ENCODE data around the gene FTO. TPM values are rescaled to one million over a fixed set of nuclear protein-coding genes. Genes with fewer than 3 reads are reported as not detected.

Gene FTO
- total RNA-seq, 1 donor from 2014 or later: 66.4 TPM

DNA sequence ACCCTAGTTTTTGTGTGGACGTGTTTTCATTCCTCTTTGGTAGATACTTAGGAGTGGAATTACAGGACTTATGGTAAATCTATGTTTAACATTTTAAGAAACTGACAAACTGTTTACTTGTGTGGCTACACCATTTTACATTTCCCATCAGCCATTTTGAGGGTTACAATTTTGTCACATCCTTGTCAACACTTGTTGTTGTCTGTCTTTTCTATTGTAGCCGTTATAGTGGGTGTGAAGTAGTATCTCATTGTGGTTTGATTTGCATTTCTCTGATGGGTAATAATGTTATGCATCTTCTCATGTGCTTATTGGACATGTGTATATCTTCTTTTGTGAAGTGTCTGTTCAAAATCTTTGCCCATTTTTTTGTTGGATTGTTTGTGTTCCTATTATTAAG is 4.5 kb downstream of the FTO start:
- intact Hi-C loops (cut with micrococcal nuclease): no loop called here

GRCh38 chr16:53711390-53711789 is 7.4 kb downstream of the FTO start:
- intact Hi-C loops (cut with micrococcal nuclease): no loop called here

- intact Hi-C loops (cut with micrococcal nuclease): no loop called here
These were observed 8.1 kb downstream of the FTO start for GRCh38 chr16:53712065-53712464.

DNA sequence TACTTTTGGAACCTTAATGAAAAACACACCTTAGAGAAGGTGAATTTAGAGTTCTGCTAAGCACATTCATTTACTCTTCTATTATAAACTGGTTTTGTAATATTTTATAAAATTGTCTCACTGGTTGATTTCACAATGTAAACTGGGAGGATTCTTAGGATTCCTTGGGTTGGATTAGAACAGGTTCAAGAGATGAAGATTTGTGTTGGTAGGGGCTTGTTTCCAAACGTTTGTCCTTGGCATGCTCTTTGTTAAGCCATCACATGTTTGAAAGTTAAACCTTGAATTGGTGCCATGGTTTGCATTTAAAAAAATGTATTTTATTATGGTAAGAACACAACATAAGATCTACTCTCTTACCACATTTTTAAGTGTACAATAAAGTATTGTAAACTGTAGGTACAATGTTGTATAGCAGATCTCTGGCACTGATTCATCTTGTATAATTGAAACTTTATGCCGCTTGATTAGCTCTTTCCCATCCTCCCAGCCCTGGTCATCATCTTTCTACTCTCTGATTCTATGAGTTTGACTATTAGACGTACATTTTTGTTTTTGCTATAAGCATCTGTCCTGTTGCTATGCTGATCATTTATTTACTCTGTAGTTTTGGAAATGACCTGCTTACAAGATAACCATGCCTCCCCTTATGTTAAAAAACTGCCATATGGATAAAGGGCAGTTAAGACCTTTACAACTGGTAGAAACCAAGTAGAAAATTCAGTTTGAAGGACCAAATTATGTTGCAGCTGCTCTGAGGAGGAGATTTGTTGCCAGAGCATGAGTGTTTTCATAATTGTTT is 9.6 kb downstream of the FTO start:
- intact Hi-C loops (cut with micrococcal nuclease): no loop called here

DNA sequence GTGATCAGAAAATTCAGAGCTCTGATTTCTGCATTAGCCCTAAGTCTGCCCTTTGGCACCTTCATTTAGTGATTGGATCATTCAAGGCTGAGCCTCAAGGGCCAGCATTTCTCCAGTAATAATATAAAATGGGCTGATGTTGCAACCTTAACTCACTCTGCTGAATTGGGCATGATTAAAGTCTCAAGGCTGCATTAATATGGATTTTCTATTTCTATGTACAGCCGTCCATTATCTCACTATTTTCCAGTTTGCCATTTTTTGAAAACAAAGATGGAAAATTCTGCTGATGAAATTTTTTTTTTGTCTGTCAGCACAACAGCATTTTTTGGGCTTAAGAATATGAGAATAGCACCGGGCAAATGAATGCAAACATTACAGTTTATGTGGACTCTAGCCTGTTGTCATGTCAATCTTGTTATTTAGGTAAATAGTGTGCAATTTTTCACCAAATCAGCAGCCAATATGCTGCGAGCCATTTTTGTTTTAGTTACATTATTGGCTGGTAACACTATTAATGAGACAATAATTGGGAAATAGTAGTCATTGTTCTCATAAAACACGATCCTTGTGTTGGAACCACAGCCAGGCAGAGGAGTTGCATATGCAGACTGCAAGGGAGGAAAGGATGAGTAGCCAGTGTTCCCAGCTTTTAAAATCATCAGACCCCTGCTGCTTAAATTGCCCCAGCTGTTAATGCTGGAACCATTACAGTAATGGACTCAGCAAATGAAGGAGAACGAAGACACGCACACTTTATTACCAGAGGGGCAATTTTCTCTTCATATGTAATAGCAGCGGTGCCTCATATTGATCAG is 10.5 kb downstream of the FTO start:
- intact Hi-C loops (cut with micrococcal nuclease): no loop called here

GRCh38 chr16:53715023-53715384 is 11.0 kb downstream of the FTO start:
- intact Hi-C loops (cut with micrococcal nuclease): no loop called here

DNA sequence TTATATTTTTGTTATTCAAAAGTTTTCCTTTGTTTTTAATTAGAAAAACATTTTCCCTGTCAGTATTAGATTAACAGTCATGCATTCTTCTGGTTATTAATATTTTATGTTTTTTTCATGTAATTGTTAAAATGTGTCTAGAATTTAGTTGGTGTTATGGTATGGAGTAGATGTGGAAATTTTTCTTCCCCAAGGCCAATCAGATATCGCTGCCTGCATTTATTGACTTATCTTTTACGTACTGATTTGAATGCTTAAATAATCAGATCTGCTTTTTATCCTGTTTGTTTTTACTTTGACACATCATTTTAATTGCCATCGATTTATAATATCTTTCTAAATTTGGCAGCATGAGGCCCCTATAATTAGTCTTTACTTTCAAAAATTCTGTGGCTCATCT is 13.6 kb downstream of the FTO start:
- intact Hi-C loops (cut with micrococcal nuclease): no loop called here

DNA sequence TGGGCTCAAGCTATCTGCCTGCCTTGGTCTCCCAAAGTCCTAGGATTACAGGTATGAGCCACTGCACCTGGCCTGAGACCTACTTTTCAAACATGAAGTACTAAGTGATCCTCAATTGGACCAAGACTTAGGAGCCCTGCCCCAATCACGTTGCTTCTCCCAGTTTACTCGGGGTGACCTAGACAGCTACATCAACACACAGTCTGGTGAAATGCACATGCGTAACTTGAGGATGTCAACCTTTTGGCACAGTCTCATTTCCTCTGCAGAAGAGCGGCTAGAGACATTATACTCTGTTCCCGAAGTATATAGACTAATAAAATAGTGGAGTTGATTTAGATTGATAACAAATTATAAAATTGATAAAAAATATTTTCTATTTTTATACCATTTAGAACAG is 17.1 kb downstream of the FTO start:
- intact Hi-C loops (cut with micrococcal nuclease): no loop called here

DNA sequence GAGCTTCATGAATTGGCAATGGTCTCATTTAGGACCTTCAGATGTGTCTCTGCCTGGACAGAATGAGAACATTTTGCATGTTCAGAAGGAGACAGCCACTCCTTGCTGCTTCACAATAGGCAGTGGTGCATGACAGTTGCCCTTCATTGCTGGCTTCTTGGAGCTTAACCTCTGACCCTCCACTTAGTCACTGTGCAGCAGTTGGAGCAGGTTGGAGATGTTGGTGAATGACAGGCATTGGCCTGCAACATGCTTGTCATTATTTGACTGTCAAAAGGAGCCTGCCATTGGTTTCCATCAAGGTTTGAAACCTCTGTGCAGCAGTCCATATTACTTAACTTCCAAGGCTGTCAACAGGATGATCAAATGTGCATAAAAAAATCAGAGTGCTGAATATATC is 22.7 kb downstream of the FTO start:
- intact Hi-C loops (cut with micrococcal nuclease): no loop called here

- intact Hi-C loops (cut with micrococcal nuclease): no loop called here
These were observed 26.7 kb downstream of the FTO start for GRCh38 chr16:53730693-53731092.

DNA sequence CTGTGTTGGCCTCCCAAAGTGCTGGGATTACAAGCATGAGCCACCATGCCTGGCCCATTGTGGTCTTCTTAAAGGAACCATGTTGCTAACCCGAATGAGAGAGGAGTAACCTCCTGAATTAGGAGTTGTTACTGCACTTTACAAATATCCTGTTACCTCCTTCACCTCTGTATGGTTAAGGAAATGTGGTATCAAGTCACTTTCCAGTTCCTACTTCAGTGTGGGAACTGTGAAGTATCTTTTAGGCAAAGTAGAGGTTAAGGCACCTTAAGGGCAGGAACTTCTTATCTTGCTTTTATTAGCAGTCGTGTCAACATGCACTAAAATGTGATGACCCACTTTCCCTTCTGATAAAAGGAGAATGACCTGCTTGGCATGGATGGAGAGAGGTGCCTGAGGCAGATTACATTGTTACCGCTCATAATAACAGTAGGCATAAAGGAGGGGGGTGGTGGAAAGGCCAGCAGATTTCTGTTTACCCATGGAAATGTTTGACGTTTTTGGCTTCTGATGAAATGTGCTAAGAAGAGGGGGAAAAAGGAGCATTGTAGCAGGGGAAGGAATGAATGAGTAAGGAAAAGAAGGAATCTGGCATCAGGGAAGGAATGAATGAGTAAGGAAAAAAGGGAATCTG is 28.5 kb downstream of the FTO start:
- intact Hi-C loops (cut with micrococcal nuclease): no loop called here

GRCh38 chr16:53734908-53735307 is 31.0 kb downstream of the FTO start:
- intact Hi-C loops (cut with micrococcal nuclease): no loop called here

DNA sequence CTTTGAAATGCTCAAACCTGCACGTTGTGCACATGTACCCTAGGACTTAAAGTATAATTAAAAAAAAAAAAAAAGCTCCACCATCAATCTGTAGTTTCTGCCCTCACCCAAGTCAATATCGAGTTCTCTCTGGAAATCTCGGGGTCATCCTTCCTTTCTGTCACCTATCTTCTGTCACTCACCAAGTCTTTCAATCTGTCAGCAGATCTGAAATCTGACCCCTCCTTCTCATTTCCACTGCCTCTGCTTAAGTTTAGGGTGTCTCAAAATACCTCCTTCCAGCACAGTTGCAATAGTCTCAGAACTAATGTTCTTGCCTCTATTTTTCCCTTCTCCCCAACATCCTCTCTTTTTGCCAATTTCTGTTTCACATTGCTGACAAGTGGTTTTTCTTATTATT is 32.3 kb downstream of the FTO start:
- intact Hi-C loops (cut with micrococcal nuclease): no loop called here

GRCh38 chr16:53737552-53737951 is 33.6 kb downstream of the FTO start:
- intact Hi-C loops (cut with micrococcal nuclease): no loop called here

GRCh38 chr16:53740476-53740875 is 36.5 kb downstream of the FTO start:
- intact Hi-C loops (cut with micrococcal nuclease): no loop called here

- intact Hi-C loops (cut with micrococcal nuclease): no loop called here
These were observed 37.1 kb downstream of the FTO start for GRCh38 chr16:53740933-53741531.

DNA sequence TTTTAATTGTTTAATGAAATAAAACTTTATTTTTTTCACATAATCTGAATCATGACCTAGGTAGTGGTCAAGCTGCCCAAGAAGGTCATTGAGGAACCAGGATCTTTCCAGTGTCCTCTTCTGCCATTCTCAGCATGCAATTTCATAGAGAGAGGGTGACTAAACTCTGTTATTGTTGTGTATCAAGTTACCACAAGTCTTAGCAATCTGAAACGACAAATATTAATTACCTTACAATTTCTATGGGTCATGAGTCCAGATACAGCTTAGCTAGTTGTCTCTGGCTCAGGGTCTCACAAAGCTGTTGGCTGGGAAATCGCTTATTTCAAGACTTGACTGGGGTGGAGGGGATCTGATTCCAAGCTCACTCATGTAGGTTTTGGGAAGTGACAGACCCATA is 37.6 kb downstream of the FTO start:
- intact Hi-C loops (cut with micrococcal nuclease): no loop called here

GRCh38 chr16:53743149-53743566 is 39.2 kb downstream of the FTO start:
- intact Hi-C loops (cut with micrococcal nuclease): no loop called here

DNA sequence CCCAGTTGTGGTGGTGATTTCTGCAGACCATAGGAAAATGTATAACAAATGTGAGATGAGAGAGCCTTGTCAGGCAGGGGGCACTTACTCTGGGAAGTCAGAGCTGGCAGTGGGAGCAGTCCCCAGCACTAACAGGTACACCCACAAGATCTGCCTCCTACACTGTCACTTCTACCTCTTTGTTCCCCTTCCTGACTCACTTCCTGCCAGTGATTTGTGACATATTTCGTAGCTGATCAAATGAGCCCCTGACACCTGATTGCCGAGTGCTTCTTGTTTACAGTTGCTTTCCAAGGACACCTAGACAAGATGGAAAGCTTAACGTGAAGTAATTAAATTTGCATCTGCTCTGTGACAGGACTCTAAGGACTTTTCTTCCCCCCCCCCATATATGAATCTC is 40.5 kb downstream of the FTO start:
- intact Hi-C loops (cut with micrococcal nuclease): no loop called here

DNA sequence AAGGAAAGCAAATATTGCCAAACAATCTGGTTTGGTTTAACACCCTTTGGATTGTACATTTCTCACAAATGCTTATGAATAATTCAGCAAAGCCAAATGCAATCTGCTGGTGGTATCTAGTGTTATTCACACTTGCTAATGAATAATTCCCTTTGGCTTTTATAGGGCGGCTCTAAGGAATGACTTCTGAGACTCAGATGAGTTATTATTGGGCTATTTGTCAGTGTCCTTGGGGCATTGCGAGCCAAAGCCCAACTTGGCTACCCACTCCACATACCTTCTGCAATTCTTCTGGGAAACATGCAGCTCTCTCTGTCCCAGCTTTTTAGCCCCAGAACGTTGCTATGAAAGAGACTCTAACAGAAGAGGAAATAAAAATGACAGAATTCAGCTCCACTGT is 41.1 kb downstream of the FTO start:
- intact Hi-C loops (cut with micrococcal nuclease): no loop called here

DNA sequence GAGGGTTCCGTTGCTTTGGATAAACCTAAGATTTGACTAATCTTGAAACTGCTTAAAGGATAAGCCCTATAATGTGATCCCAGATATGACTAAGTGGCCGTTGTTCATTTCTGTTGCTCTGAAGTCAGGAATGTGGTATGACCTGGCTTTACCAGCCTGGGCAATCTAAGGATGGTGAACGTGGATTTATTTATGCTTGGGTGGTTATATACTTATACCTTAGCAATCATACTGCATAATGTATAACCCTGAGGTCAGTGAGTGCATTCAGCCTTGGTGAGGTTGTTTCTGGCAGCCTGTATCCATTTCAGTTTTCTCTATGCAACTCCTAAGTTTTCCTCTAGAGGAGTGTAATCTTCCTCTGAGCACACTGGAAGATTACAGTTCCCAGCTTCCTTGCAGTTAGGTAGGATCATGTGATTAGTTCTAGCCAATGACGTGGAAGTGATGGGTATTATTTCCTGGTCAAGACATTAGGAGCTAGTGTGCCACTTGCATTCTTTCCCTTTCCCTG is 41.9 kb downstream of the FTO start:
- intact Hi-C loops (cut with micrococcal nuclease): no loop called here

DNA sequence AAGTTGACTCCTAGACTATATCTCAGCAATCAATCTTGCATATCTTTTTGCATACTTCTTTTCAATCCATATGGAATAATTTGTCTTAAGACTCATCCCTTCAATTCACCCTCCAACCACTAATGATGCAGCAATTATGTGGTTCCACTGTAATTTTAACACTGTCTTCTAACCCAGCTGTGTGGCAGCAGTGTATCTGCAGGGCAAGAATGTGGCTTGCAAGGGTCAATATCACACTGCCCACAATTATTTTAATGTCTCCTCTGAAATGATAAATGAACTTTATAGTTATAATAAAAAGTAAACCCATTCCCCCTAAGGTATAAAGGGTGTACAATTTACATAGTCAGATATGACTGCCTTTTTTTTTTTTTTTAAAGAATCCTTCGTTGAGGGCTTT is 48.6 kb downstream of the FTO start:
- intact Hi-C loops (cut with micrococcal nuclease): no loop called here
